Parathyroid adenoma (tissue), 2 donors: ENCODE measurements around the gene FBXO9.

Experiments used
- H2AFZ ChIP-seq: fragments of 300-600 bp; sonication (generic); one replicate; pipeline ENCODE4 v1.7.0; 2017; ENCODE audit warnings: antibody characterized with exemption, mild to moderate bottlenecking
- H3K27ac ChIP-seq: fragments of 300-600 bp; sonication (generic); one replicate; pipeline ENCODE4 v1.7.0; 2017
- H3K27me3 ChIP-seq: fragments of 300-600 bp; sonication (generic); one replicate; pipeline ENCODE4 v1.7.0; 2017; ENCODE audit warnings: low read length; ENCODE audit not compliant: control insufficient read depth, insufficient read depth
- H3K36me3 ChIP-seq: fragments of 300-600 bp; sonication (generic); one replicate; pipeline ENCODE4 v1.7.0; 2017; ENCODE audit warnings: low read length; ENCODE audit not compliant: control insufficient read depth, insufficient read depth
- H3K4me1 ChIP-seq: fragments of 300-600 bp; sonication (generic); one replicate; pipeline ENCODE4 v1.7.0; 2017; ENCODE audit warnings: control low read depth
- H3K4me2 ChIP-seq: fragments of 300-600 bp; sonication (generic); one replicate; pipeline ENCODE4 v1.7.0; 2017; ENCODE audit warnings: low read length
- H3K4me3 ChIP-seq: fragments of 300-600 bp; sonication (generic); one replicate; pipeline ENCODE4 v1.7.0; 2017; ENCODE audit warnings: low read depth, low read length
- H3K79me2 ChIP-seq: fragments of 300-600 bp; sonication (generic); one replicate; pipeline ENCODE4 v1.7.0; 2017; ENCODE audit warnings: control low read depth
- H3K9ac ChIP-seq: fragments of 300-600 bp; sonication (generic); one replicate; pipeline ENCODE4 v1.7.0; 2017; ENCODE audit warnings: mild to moderate bottlenecking
- H3K9me3 ChIP-seq: fragments of 300-600 bp; sonication (generic); one replicate; pipeline ENCODE4 v1.7.0; 2017; ENCODE audit warnings: low read length; ENCODE audit not compliant: control insufficient read depth
- TF ChIP-seq, protein P1 (sequence below): fragments of 300-600 bp; sonication (generic); IDR thresholded peaks from one replicate; pipeline ENCODE4 v1.7.0; 2017; ENCODE audit warnings: antibody characterized with exemption, mild to moderate bottlenecking
- donor health status: primary hyperparathyroidism.

Gene FBXO9

DNA sequence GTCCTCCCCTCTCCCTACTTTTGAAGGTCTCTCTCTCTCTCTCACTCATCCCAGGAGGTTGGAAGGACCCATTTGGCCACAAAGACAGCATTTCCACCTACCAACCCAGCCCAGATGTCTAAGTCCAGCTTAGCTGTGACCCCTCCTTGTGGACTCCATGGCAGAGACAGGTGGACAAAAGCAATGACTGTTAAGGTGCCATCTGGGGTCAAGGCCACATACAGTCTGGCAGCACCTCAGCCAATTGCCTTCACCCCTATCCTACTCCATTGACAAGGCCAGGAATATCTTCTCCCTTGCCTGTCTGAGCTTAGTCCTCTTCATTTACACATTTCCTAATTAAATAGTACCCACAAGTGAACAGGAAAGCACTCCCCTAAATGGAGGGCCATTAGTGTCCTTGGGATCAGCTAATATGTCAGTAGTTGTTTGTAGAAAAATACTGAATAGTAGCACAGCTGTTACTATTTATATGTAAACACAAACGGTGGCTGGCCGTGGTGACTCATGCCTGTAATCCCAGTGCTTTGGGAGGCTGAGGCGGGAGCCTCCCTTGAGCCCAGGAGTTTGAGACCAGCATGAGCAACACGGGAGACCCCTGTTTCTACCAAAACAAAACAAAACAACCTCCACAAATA is 54.7 kb downstream of the FBXO9 start:
- no peaks in the 10 kb centered on the region for H3K36me3 ChIP-seq
- H3K9ac ChIP-seq, result no peak overlapping the region
- no peak overlapping the region for H2AFZ ChIP-seq
- H3K27me3 ChIP-seq, result no peaks in the 10 kb centered on the region
- no peaks in the 10 kb centered on the region for H3K9me3 ChIP-seq
- no peak overlapping the region for H3K4me3 ChIP-seq
- H3K79me2 ChIP-seq, result no peaks in the 10 kb centered on the region
- TF ChIP-seq, protein P1, sequence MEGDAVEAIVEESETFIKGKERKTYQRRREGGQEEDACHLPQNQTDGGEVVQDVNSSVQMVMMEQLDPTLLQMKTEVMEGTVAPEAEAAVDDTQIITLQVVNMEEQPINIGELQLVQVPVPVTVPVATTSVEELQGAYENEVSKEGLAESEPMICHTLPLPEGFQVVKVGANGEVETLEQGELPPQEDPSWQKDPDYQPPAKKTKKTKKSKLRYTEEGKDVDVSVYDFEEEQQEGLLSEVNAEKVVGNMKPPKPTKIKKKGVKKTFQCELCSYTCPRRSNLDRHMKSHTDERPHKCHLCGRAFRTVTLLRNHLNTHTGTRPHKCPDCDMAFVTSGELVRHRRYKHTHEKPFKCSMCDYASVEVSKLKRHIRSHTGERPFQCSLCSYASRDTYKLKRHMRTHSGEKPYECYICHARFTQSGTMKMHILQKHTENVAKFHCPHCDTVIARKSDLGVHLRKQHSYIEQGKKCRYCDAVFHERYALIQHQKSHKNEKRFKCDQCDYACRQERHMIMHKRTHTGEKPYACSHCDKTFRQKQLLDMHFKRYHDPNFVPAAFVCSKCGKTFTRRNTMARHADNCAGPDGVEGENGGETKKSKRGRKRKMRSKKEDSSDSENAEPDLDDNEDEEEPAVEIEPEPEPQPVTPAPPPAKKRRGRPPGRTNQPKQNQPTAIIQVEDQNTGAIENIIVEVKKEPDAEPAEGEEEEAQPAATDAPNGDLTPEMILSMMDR, result no peak
- no peak overlapping the region for H3K27ac ChIP-seq
- no peak overlapping the region for H3K4me2 ChIP-seq
- no peaks in the 10 kb centered on the region for H3K4me1 ChIP-seq

- TF ChIP-seq, protein P1, result no peak
- Histone ChIP-seq H3K9me3 (no peaks in the 10 kb centered on the region), H3K4me1 (no peaks in the 10 kb centered on the region), H3K9ac (no peak overlapping the region), H3K79me2 (no peaks in the 10 kb centered on the region), H3K27me3 (no peaks in the 10 kb centered on the region), H3K4me2 (no peak overlapping the region), H3K36me3 (no peaks in the 10 kb centered on the region), H2AFZ (no peak overlapping the region), H3K27ac (no peak overlapping the region), H3K4me3 (no peak overlapping the region)
These were observed 59.1 kb downstream of the FBXO9 start for GRCh38 chr6:53124131-53124800.

- no peak overlapping the region for H3K4me2 ChIP-seq
- no peak overlapping the region for H2AFZ ChIP-seq
- H3K27ac ChIP-seq, result no peak overlapping the region
- H3K9ac ChIP-seq, result no peak overlapping the region
- no peak overlapping the region for H3K4me3 ChIP-seq
- H3K36me3 ChIP-seq, result no peaks in the 10 kb centered on the region
- H3K27me3 ChIP-seq, result no peaks in the 10 kb centered on the region
- TF ChIP-seq, protein P1, result no peak
- H3K9me3 ChIP-seq, result no peaks in the 10 kb centered on the region
- H3K4me1 ChIP-seq, result no peaks in the 10 kb centered on the region
- H3K79me2 ChIP-seq, result no peaks in the 10 kb centered on the region
These were observed 60.1 kb downstream of the FBXO9 start for GRCh38 chr6:53125276-53125675.

DNA sequence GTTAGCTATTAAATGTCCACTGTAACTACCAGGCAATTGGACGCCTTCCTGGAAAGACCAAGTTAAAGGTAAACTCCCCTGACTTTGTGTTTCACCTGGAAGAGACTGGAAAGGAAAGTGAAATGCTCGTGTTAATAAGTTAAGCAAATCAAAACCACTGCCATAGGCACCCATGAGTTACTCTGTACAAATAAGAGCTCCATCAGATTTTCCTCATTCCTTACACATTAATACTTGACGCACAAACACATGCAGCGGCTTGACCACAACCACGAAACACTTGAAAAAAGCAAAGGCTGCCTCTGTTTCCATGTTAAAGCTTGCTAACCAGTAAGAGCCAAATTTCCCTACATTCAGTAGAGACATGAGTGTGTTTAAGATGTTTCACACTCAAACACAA is 63.6 kb downstream of the FBXO9 start:
- Histone ChIP-seq H2AFZ (no peak overlapping the region), H3K79me2 (no peaks in the 10 kb centered on the region), H3K36me3 (no peaks in the 10 kb centered on the region), H3K4me2 (no peak overlapping the region), H3K4me1 (no peaks in the 10 kb centered on the region), H3K27ac (no peak overlapping the region), H3K9me3 (no peaks in the 10 kb centered on the region), H3K27me3 (no peaks in the 10 kb centered on the region), H3K9ac (no peak overlapping the region), H3K4me3 (no peak overlapping the region)
- TF ChIP-seq, protein P1, result no peak
